ENCODE data around the gene TCEA3.

DNA sequence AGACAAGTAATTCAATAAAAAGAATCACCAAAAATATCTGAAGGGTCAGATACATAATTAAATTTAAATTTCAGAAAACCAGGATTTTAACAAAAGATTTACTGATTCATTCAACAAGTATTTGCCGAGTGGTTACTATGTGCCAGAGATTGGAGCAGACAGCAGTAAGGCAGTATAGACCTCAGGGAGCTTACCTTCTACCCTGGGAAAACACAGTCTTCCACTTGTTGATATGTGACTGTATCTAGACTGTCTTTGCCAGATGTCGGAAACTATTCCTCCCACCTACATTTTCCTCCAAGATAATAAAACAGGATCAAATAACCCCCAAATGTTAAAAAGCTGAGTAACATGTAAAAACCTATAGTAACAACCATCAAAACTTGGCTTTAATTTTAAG is 86.7 kb downstream of the TCEA3 start:
- TF ChIP-seq EZH2 (IDR thresholded peaks at IDR 0.05; ENCODE audit: borderline replicate concordance, control insufficient read depth, low read depth, low read length) (no peak), CHD2 (IDR thresholded peaks at IDR 0.05; ENCODE audit: borderline replicate concordance, low read depth, low read length) (no peak), POLR2A (IDR thresholded peaks at IDR 0.05; ENCODE audit: low read depth, low read length) (no peak), HDAC2 (IDR thresholded peaks at IDR 0.05) (no peak)
- TF ChIP-seq, protein P1, sequence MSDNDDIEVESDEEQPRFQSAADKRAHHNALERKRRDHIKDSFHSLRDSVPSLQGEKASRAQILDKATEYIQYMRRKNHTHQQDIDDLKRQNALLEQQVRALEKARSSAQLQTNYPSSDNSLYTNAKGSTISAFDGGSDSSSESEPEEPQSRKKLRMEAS (IDR thresholded peaks at IDR 0.05; ENCODE audit: low read depth, low read length): no peak
